H1 (cell line): ENCODE measurements around the gene AMPD1. TPM values are rescaled to one million over a fixed set of nuclear protein-coding genes. Genes with fewer than 3 reads are reported as not detected.

Experiments
- USF2 ChIP-seq: IDR thresholded peaks from 2 replicates; pipeline ENCODE4 v1.6.1; 2011; ENCODE audit warnings: low read length, improper control_type of control experiment
- polyA plus RNA-seq, 7 experiments: library from polyadenylated mRNA; depleted of rRNA in 3 of 7; stranded (reverse) in 5 of 7; unstranded in 2 of 7; fragments of >200 nt in 5 of 7; fragments of 200-250 nt in 2 of 7; gene quantifications; 1 replicate in 5 of 7; 2 replicates in 1 of 7; 4 replicates in 1 of 7; pipeline versions ENCODE4 v1.2.1 to v1.2.3, GENCODE V29; 2011 to 2013; ENCODE audit warnings: missing spikeins in 2 of 7, mixed read lengths in 2 of 7
- total RNA-seq: library from RNA; stranded (reverse); fragmentation: NEBNext Ultra II Directional; extraction: Animal tissue kit (Norgen Biotek cat#: 25700); gene quantifications from 2 replicates; pipeline ENCODE4 v1.2.1, GENCODE V29; 2021

AMPD1 gene
- total and polyA plus RNA-seq, 2 of the 8 experiments (the other 6 are each of a cell fraction or from before 2014, with no cell fraction given) = not detected

GRCh38 chr1:114695430-114696058, at the start of gene AMPD1 (continued):
- TF ChIP-seq USF2 = no peak
